HG03025 (cell line): ENCODE results near the gene HMBS.
"Not testable (repeated sequence)": the region's sequence is repeated elsewhere in the genome, so short reads cannot be mapped to it uniquely, and the experiment has no call there.

Experiments
- ATAC-seq: cut with Tn5 transposase; IDR thresholded peaks from one replicate; pipeline ENCODE4 v1.9.1; 2021; ENCODE audit warnings: mild to moderate bottlenecking, moderate library complexity; ENCODE audit not compliant: unreplicated experiment, low FRiP score

HMBS gene

DNA sequence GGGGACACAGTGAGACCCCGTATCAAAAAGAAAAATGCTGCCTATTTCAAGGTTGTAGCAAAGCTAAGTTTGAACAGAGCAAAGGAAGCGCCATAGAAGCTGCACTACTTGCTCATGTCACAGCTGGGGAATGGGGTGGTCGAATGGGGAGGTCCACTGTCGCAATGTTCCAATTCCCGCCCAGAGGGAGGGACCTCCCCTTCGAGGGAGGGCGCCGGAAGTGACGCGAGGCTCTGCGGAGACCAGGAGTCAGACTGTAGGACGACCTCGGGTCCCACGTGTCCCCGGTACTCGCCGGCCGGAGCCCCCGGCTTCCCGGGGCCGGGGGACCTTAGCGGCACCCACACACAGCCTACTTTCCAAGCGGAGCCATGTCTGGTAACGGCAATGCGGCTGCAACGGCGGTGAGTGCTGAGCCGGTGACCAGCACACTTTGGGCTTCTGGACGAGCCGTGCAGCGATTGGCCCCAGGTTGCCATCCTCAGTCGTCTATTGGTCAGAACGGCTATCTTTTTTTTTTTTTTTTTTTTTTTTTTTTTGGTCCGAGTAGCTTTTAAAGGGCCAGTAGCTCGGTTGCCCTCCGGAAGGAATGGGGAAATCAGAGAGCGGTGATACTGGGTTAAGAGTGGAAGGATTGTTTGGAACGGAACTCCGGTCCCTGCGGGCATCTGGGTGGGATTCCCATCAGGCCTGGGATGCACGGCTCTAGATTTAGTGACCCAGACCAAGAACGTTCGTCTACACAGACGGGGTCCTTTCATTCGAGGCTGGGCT lies at the start of gene HMBS:
HMBS (plus strand) TSS at position 219 of the 774 bp plus-strand sequence; CDS start at position 372, 153 bp downstream.
- peak; percentile 85 for ATAC-seq

DNA sequence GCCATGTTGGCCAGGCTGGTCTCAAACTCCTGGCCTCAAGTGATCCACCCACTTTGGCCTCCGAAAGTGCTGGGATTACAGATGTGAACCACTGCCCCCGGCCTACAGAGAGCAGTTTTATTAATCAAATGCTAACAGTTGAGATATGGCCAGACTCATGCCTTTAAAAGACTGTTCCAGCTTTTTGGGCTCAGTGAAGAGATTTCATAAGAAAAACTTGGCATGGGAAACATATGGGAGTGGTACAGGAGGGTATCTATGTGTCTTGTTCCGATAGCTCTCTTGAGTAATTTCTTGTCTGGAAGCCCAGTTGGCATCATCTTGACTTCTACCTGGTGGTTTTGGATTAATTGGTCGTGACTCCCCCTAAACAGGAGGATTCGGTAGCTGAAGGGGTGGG lies 45.8 kb upstream of the HMBS start:
- ATAC-seq = no peak

DNA sequence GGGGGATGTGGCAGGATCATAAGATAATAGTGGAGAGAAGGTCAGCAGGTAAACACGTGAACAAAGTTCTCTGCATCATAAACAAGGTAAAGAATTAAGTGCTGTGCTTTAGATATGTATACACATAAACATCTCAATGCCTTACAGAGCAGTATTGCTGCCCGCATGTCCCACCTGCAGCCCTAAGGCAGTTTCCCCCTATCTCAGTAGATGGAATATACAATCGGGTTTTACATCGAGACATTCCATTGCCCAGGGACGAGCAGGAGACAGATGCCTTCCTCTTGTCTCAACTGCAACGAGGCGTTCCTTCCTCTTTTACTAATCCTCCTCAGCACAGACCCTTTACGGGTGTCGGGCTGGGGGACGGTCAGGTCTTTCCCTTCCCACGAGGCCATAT lies 45.2 kb upstream of the HMBS start:
- not testable (repeated sequence) for ATAC-seq

DNA sequence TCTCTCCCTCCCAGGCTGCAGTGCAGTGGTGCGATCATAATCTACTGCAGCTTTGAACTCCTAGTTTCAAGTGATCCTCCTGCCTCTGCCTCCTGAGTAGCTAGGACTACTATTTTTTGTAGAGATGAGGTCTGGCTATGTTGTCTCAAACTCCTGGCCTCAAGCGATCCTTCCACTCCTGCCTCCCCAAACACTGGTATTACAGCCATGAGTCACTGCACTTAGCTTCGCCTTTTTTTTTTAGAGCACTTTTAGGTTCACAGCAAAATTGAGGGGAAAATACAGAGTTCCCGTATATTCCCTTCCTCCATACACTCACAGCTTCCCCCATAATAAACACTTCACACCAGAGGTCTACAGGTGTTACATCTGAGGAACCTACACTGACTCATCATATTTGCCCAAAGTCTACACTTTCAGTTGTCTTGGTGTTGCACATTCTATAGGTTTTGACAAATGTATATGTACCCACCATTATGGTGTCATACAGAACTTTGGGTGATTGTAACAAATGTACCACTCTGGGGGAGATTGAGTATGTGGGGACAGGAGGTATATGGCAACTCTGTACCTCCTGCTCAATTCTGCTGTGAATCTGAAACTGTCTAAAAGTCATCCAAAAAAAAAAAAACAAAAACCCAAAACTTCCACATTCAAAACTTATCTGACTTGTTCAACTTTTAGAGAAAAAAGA lies 42.7 kb upstream of the HMBS start:
- no peak for ATAC-seq

DNA sequence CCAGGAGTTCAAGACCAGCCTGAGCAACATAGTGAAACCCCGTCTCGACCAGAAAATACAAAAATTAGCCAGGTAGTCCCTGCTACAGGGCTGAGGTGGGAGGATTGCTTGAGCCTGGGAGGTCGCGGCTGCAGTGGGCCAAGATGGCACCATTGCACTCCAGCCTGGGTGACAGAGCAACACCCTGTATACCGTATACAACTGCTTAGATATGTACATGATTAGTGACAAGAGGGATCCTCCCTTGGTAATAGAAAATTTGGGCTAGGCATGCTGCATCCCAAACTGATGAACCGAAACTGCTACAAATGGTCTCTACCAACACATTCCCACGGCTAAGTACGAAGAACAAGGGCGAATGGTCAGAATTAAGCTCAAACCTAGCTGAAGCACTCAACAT lies 41.8 kb upstream of the HMBS start:
- no peak for ATAC-seq

DNA sequence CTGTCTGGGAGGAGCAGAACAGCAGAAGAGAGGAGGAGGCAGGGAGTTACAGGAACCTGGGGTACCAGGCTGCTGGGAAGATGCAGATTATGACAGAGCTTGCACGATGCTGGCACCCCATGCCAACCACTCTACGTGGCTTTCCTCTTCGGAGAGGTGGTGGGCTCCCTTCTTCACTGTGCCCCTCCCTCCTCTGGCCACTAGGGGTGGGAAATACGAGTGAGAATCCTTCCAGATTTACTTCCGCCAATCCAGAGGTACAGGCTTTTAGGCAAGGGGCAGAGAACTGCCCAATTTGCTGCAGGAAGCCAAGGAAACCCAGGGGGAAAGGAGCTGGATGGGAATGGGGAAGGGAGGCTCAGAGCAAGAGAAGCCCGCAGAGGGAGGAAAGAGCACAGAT lies 40.0 kb upstream of the HMBS start:
- ATAC-seq = no peak

DNA sequence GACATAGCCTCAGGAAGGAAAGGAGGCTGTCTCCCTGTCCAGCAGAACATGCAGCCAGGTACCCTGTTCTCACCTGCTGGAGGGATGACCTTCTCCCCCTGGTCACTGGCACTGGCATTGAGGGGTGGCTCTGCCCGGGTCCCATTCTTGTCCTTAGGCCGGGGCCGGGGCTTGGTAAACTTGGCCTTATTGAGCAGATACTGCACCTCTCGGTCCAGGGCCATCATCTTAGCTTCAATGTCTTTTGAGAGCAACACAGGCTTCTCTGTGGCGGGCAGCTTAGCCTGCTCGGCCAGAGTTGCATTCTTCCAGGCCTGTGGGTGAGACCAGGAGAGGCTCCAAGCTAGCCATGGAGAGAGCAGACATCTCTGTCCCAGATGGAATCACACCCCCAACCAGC lies 38.2 kb upstream of the HMBS start:
- ATAC-seq = no peak

DNA sequence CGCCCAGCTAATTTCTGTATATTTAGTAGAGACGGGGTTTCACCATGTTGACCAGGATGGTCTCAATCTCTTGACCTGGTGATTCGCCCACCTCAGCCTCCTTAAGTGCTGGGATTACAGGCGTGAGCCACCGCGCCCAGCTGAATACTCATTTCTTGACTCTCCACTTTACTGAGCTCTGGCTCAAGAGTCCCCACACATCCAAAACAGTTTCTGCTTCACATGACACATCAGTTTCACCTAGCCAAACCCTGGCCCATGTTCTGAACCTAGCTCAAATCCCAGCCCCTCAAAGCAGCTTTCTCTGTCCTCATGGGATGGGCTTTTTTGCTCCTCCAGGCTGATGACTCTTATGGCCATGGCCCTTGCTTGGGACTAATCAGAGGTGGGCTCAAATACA lies 37.5 kb upstream of the HMBS start:
- no peak for ATAC-seq

DNA sequence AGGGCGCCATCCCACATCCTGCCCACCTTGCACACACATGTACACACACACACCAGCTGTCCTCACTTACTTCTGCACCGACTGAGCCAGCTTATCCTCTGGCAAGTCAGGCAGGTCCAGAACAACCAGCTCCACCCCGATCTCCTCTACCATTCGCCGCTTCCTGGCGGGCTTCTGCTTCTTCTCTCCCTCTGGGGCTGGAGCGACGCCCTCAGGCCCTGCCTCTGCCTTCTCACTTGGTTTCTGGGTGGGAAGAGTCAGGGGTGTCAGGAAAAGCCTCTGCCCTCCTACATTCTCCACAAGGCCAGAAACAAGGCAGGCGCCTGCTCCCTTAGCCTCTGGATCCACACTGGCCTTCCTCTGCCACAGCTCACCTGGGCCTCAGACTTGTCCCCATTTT lies 36.0 kb upstream of the HMBS start:
- ATAC-seq = no peak

DNA sequence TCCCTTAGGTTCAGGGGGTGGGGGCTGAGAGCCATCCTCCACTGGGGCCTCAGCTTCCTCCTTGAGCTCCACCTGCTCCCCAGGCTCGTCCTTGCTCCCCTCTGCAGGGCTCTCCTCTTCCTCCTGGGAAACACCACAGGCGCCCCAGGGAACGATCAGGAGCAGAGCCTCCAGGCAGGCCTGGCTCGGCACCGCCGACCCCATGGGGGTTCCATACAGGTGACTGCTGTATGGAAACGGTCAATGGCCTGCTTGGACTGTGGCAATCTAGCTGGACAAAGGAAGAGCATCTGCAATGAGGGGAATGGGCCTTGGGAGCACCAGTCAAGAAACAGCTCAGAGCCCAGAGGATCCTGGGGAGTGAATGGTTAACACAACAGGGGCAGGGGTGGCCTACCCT lies 35.6 kb upstream of the HMBS start:
- ATAC-seq = no peak

DNA sequence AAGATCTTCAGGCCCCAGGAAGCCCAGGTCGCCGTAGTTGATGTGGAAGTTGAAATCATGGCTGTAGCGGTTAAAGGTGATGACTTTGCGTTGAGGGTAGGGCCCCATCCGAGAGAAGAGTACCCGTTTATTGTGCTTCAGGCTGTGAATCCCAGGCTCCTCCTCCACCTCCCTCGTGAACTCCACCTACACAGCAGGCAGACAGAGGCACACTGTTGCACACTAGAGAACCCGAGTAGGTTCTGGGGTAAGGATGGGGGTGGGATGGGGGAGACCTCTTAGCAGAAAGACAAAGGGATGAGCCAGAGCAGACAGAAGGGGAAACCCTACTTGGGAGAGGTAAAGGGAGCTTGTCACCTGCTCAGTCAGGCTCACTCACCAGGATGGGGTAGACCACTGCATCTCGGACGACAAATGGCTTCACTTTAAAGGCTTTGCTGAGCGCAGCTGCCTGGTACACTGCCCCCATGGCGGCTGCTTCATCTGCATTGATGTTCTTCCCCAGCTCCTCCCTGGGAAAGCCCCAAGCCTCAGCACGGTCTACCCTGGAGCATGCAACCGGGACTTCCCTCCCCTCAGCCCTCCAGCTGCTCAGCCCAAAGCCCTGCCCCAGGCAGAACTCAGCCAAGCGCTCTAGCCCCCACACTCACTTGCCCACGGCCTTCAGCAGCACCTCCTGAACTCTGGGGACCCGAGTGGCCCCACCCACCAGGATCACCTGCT lies 33.1 kb upstream of the HMBS start:
- ATAC-seq = no peak

DNA sequence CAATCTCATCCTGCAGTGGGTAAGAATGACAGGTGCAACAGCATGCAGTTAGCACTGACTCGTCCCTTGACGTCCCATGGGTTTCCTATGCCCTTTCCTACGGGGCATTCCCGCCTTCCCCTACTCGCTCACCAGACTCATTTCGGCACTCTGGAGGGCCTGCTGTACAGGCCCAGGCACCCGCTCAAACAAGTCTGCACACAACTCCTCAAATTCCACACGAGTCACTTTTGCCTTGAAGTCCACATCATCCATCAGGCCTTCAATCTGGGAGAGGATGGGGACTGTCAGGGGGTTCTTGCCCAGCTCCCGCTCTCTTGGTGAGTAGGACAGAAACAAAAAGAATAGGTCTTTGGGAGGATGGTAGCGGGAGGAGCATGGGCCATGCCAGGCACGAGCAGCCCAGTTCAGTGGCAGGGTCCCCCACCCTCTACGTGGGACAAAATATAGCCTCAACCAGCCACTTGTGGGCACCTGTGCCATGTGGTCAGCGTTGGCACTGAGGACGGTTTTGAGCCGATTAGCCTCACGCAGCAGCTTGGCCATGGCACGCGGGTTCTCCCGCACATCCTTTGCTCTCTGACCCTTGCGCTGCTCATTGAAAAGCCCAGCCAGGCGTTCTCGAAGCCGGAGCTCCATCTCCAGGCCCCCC lies 32.4 kb upstream of the HMBS start:
- ATAC-seq = no peak

DNA sequence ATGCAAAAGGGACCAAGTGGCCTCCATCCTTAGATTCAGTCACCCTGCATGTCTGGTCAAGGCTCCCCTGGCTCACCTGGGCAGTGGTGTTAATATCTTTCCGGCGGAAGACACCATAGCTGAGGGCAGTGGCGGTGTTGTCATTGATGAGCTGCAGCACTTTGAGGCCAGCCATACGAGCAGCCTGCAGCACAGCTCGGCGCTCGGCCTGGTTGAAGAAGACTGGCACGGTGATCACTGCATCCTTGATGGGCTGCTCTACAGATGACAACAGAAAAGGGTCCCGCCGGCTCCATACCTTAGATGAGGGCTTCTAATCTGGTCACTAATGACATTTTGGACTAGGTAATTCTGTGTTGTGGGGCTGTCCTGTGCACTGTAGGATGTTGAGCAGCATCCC lies 30.3 kb upstream of the HMBS start:
- no peak for ATAC-seq

DNA sequence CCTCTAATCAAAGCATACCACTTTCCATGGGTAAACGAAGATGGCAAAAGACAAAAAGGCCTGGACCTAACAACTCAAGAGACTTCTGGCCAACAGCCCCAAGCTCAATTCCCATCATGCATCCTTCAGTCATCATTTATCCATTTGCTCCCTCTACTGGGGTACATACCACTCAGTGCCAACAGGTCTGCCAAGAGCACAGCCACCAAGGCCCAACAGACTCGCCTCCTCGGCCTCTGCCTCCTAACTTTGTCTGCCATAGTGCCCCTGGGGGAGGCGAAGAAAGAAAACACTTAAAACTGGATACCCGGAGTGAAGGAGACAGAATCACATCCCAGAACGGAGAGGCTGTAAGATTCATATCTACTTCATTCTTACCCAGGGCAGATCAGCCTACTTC lies 28.8 kb upstream of the HMBS start:
- no peak for ATAC-seq

DNA sequence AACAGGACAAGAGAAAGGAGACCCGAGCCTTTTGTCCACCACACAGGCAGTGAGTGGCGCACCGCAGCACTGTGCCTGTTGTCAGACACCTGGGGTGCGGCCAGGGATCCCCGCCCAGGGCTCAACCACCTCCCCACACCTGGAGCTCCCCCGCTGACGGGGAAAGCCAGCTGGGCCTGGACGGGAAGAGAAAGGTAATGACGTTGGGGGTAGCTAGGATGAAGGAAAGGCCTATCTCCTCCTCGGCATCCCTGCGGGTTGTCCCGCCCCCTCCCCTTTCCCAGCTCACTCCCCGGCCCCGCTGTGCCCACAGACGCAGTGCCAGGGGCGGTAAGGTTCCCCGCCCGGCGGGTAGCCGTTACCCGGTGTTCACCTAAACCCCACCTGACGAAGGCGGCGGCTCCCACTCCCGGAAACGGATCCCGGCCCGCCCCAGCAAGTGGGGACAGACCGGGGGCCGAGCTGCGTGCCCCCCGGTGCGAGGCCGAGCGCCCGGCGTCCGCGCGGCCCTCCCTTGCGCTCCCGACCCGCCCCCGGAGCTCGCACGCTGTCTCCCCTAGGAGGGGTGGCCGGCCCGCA lies 28.2 kb upstream of the HMBS start:
- peak; percentile 33 for ATAC-seq

DNA sequence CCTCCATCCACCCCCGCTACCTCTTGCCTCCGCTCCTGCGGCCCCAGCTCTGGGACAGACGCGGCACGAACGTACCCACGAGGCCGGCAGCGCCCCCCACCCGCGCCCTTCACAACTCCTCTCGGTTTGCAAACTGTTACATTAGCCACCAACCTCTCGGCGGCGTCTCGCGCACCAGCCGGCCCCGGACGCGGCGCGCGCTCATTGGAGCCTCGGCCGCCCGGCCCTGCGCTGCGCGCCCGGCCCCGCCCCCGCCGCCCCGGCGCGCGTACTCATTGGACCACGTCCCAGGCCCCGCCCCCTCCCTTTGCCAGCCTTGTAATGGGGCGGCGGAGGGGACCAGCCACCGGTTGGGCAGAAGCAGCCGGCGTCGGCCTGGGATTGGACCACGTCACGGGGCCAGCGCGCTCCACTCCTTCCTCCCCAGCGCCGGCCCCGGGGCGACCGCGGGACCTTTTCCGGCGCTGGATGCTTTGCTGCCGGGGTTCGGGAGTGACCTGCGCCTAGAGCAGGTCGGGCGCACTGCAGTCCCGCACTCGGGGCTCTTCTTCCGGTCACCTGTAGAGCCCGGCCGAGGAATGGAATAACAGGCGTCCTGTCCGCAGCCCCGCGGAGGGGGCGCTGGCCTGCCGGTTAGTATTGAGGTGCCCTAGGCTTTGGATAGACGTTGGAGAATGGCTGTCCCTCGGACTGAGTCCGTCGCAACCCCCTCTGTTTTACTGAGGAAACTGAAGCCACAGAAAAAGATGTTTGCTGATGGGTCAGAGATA lies 27.5 kb upstream of the HMBS start, which contains the start of gene HYOU1:
HYOU1 (minus strand) TSS at position 206 of the 770 bp plus-strand sequence. CDS start 1,045 bp downstream, outside the sequence.
- ATAC-seq = peak; percentile 91

DNA sequence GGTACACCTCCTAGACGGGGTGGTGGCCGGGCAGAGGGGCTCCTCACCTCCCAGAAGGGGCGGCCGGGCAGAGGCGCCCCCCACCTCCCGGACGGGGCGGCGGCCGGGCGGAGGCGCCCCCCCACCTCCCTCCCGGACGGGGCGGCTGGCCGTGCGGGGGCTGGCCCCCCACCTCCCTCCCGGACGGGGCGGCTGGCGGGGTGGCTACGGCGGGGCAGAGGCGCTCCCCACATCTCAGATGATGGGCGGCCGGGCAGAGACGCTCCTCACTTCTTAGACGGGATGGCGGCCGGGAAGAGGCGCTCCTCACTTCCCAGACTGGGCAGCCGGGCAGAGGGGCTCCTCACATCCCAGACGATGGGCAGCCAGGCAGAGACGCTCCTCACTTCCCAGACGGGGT lies 25.6 kb upstream of the HMBS start:
- ATAC-seq = not testable (repeated sequence)

DNA sequence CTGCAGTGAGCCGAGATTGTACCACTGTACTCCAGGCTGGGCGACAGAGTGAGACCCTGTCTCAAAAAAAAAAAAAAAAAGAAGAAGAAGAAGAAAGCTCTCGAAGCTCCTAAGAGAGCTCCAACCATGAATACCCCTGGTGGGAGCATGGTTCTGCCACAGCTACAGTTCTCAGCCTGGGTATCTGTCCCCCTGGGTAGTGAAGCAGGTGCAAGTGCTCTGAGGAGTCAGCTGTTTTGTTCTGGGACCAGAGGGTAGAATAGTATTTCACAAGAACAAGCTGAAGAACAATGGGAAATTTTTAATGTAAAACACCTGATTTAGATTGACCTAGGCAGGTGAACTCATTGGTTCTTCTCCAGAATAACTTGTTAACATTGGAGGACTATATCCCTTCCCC lies 23.4 kb upstream of the HMBS start:
- no peak for ATAC-seq

DNA sequence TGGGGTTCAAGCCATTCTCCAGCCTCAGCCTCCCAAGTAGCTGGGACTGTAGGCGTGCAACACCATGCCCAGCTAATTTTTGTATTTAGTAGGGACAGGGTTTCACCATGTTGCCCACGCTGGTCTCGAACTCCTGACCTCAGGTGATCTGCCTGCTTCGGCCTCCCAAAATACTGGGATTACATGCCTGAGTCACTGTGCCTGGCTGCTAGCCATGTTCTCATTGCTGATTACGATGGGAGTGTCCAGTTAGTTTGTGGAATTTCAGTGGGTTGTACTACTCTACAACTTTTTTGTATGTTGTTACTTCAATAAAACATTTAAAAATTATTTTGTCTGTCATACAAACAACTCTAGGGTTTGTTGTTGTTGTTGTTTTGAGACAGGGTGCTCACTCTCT lies 21.9 kb upstream of the HMBS start:
- no peak for ATAC-seq

DNA sequence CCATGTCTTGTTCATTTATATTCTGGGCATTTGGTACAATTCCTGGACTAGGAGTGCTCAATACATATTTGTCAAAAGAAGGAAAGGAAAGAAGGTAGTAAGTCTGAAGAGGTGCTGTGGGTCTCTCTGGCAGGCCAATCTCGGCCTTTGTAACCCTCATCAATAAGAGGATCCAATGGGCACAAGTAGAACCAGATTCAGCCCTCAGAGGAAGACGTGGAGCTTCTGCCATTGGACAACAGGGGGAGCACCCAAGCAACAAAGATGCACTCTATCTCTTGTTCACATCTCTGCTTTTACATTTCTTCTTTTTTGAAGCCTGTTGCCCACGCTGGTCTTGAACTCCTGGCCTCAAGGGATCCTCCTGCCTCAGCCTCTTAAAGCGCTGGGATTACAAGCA lies 19.3 kb upstream of the HMBS start:
- ATAC-seq = no peak
